GM23338 (cell line): Measurements from ENCODE around the gene GIGYF2. TPM values are rescaled to one million over a fixed set of nuclear protein-coding genes. Genes with fewer than 3 reads are reported as not detected.

Experiments
- ATAC-seq: fragments of 200-7000 bp; cut with Tn5 transposase; 3 replicates; pipeline ENCODE4 v1.9.1; 2020
- DNase-seq: peaks from one replicate; pipeline ENCODE4 v3.0.0-alpha.2; 2015; ENCODE audit warnings: low spot score
- H2AFZ ChIP-seq: fragments of 200-600 bp; sonication (generic); 2 replicates; pipeline ENCODE4 v1.8.0; 2016; ENCODE audit warnings: antibody characterized with exemption, mild to moderate bottlenecking, moderate library complexity
- H3F3A ChIP-seq: fragments of 200-600 bp; sonication (generic); replicated peaks from 2 replicates; pipeline ENCODE4 v1.8.0; 2017; ENCODE audit warnings: antibody characterized with exemption, mixed run types, low read depth
- H3K27ac ChIP-seq: fragments of 200-600 bp; sonication (generic); 2 replicates; pipeline ENCODE4 v1.6.1; 2016; ENCODE audit warnings: low read depth
- H3K27me3 ChIP-seq: fragments of 200-600 bp; sonication (generic); 2 replicates; pipeline ENCODE4 v1.8.0; 2016; ENCODE audit warnings: mild to moderate bottlenecking, mixed run types, moderate library complexity; ENCODE audit not compliant: insufficient read depth
- H3K36me3 ChIP-seq: fragments of 200-600 bp; sonication (generic); 2 replicates; pipeline ENCODE4 v1.8.0; 2016; ENCODE audit warnings: mild to moderate bottlenecking; ENCODE audit not compliant: insufficient read depth
- H3K4me1 ChIP-seq: fragments of 200-600 bp; sonication (generic); 2 replicates; pipeline ENCODE4 v1.8.0; 2016; ENCODE audit warnings: mild to moderate bottlenecking, moderate library complexity; ENCODE audit not compliant: insufficient read depth
- H3K4me2 ChIP-seq: fragments of 200-600 bp; sonication (generic); 2 replicates; pipeline ENCODE4 v1.7.1; 2017; ENCODE audit warnings: mixed run types
- H3K4me3 ChIP-seq: fragments of 200-600 bp; sonication (generic); 2 replicates; pipeline ENCODE4 v1.6.1; 2016; ENCODE audit warnings: mixed run types
- H3K79me2 ChIP-seq: fragments of 200-600 bp; sonication (generic); replicated peaks from 2 replicates; pipeline ENCODE4 v1.8.0; 2017; ENCODE audit warnings: mild to moderate bottlenecking; ENCODE audit not compliant: insufficient read depth
- H3K9me2 ChIP-seq: fragments of 200-600 bp; sonication (generic); 2 replicates; pipeline ENCODE4 v1.8.0; 2017; ENCODE audit not compliant: insufficient read depth
- H4K20me1 ChIP-seq: fragments of 200-600 bp; sonication (generic); replicated peaks from 2 replicates; pipeline ENCODE4 v1.8.0; 2017; ENCODE audit warnings: mild to moderate bottlenecking; ENCODE audit not compliant: insufficient read depth
- H3K27ac Mint-ChIP-seq: 2 replicates; pipeline ENCODE4 v1.8.0; 2020; ENCODE audit warnings: inconsistent platforms, mild to moderate bottlenecking, moderate library complexity, mixed read lengths
- H3K27me3 Mint-ChIP-seq: 3 replicates; pipeline ENCODE4 v1.8.0; 2022; ENCODE audit warnings: low read depth, mild to moderate bottlenecking, moderate library complexity, mixed read lengths, inconsistent platforms; ENCODE audit not compliant: insufficient read depth, poor library complexity
- H3K36me3 Mint-ChIP-seq: 3 replicates; pipeline ENCODE4 v1.8.0; 2021; ENCODE audit warnings: low read depth, mild to moderate bottlenecking, inconsistent platforms, moderate library complexity, mixed read lengths
- H3K4me1 Mint-ChIP-seq: 3 replicates; pipeline ENCODE4 v1.8.0; 2020; ENCODE audit warnings: mild to moderate bottlenecking, inconsistent platforms, mixed read lengths
- H3K4me3 Mint-ChIP-seq: 3 replicates; pipeline ENCODE4 v1.8.0; 2021; ENCODE audit warnings: moderate library complexity, mild to moderate bottlenecking, inconsistent platforms, mixed read lengths
- H3K9me3 Mint-ChIP-seq: 3 replicates; pipeline ENCODE4 v1.8.0; 2020; ENCODE audit warnings: moderate library complexity, mild to moderate bottlenecking, inconsistent platforms, mixed read lengths
- CTCF ChIP-seq, 2 experiments: fragments of 200-600 bp in 1 of 2; sonication (generic) in 1 of 2; conservative IDR thresholded peaks; 2 replicates each; pipeline versions ENCODE4 v1.5.1 to v1.6.1; 2016 to 2017; ENCODE audit warnings: antibody characterized with exemption in 2 of 2, low read depth in 2 of 2, mild to moderate bottlenecking in 2 of 2, moderate library complexity in 1 of 2
- ETS1 ChIP-seq: IDR thresholded peaks from 2 replicates; pipeline ENCODE4 v1.6.1; 2016; ENCODE audit warnings: antibody characterized with exemption
- EZH2 ChIP-seq: fragments of 200-600 bp; sonication (generic); IDR thresholded peaks from one replicate; pipeline ENCODE4 v1.8.0; 2017; ENCODE audit warnings: antibody characterized with exemption, mild to moderate bottlenecking, low read depth; ENCODE audit not compliant: unreplicated experiment
- EZH2phosphoT487 ChIP-seq: fragments of 200-600 bp; sonication (generic); IDR thresholded peaks from one replicate; pipeline ENCODE4 v1.8.1; 2018; ENCODE audit warnings: antibody characterized with exemption; ENCODE audit not compliant: unreplicated experiment
- JUNB ChIP-seq: IDR thresholded peaks from one replicate; pipeline ENCODE4 v1.6.1; 2016; ENCODE audit warnings: antibody characterized with exemption; ENCODE audit not compliant: unreplicated experiment
- NANOG ChIP-seq: IDR thresholded peaks from 2 replicates; pipeline ENCODE4 v1.6.1; 2016; ENCODE audit warnings: antibody characterized with exemption, borderline replicate concordance
- POLR2AphosphoS5 ChIP-seq: IDR thresholded peaks from 2 replicates; pipeline ENCODE4 v1.6.1; 2016; ENCODE audit warnings: antibody characterized with exemption, low read depth
- STAT1 ChIP-seq: IDR thresholded peaks from one replicate; pipeline ENCODE4 v1.6.1; 2016; ENCODE audit warnings: antibody characterized with exemption; ENCODE audit not compliant: unreplicated experiment
- ZNF114 ChIP-seq: fragments of 250-450 bp; sonication (Bioruptor Pico); IDR thresholded peaks from 2 replicates; pipeline ENCODE4 v1.5.0; 2020; ENCODE audit warnings: mild to moderate bottlenecking, moderate library complexity
- ZNF331 ChIP-seq: fragments of 250-450 bp; sonication (Bioruptor Pico); IDR thresholded peaks from 2 replicates; pipeline ENCODE4 v1.5.0; 2020; ENCODE audit warnings: low read depth, mild to moderate bottlenecking, moderate library complexity
- ZNF462 ChIP-seq: fragments of 250-450 bp; sonication (Bioruptor Pico); IDR thresholded peaks from 2 replicates; pipeline ENCODE4 v1.5.0; 2020; ENCODE audit warnings: mild to moderate bottlenecking, moderate library complexity
- polyA plus RNA-seq: library from polyadenylated mRNA; unstranded; fragments of >200 nt; fragmentation: Nextera tagmentation; extraction: Ambion mirVana; gene quantifications from 2 replicates; pipeline ENCODE4 v1.2.1, GENCODE V29; 2016
- total RNA-seq: library from RNA; depleted of rRNA; stranded (reverse); fragments of >200 nt; shearing (Covaris generic); gene quantifications from 2 replicates; pipeline ENCODE4 v1.2.3, GENCODE V29; 2014

GIGYF2 gene
- total and polyA plus RNA-seq, 2 experiments from 2014 or later, result 48.9 to 104 TPM

- H3K27ac ChIP-seq, result no peak overlapping the region
- TF ChIP-seq CTCF (conservative IDR thresholded peaks at IDR 0.05; ENCODE audit: low read depth in 2 of 2) (no peak), EZH2phosphoT487 (no peak), NANOG (no peak), ETS1 (no peak), JUNB (no peak), ZNF114 (CRISPR knock-in tag) (no peak), POLR2AphosphoS5 (no peak), ZNF331 (CRISPR knock-in tag) (no peak)
- no peaks in the 10 kb centered on the region for H3K4me1 Mint-ChIP-seq
- no peak overlapping the region for H3K4me3 Mint-ChIP-seq
- H3K36me3 Mint-ChIP-seq, result no peaks in the 10 kb centered on the region
- ATAC-seq (no peak), DNase-seq (no peak)
- H3K27ac Mint-ChIP-seq, result no peak overlapping the region
- no peaks in the 10 kb centered on the region for H3K27me3 ChIP-seq
- H3K9me2 ChIP-seq, result no peaks in the 10 kb centered on the region
- H3K9me3 Mint-ChIP-seq, result no peaks in the 10 kb centered on the region; the same call in 2 of the 3 replicates
- peaks cover 5% of the 10 kb centered on the region for H3K27me3 Mint-ChIP-seq
- H3K36me3 ChIP-seq, result no peaks in the 10 kb centered on the region
- no peak overlapping the region for H2AFZ ChIP-seq
- H3K4me1 ChIP-seq, result no peaks in the 10 kb centered on the region
- no peak overlapping the region for H3K4me2 ChIP-seq
- H3K4me3 ChIP-seq, result no peak overlapping the region
- H4K20me1 ChIP-seq, result no peaks in the 10 kb centered on the region; the same call in 1 of the 2 replicates
- H3K79me2 ChIP-seq, result no peaks in the 10 kb centered on the region
- no peaks in the 10 kb centered on the region for H3F3A ChIP-seq
Observed at GRCh38 chr2:232680006-232680405, 17.1 kb upstream of the GIGYF2 start.

GRCh38 chr2:232681527-232681926, 15.6 kb upstream of the GIGYF2 start:
- Histone ChIP-seq H3K4me3 (no peak overlapping the region), H3K36me3 (no peaks in the 10 kb centered on the region), H3K9me2 (no peaks in the 10 kb centered on the region), H3K4me2 (no peak overlapping the region), H3K27ac (no peak overlapping the region), H3K27me3 (no peaks in the 10 kb centered on the region), H3F3A (no peaks in the 10 kb centered on the region), H3K79me2 (no peaks in the 10 kb centered on the region), H4K20me1 (no peaks in the 10 kb centered on the region; the same call in 1 of the 2 replicates), H3K4me1 (no peaks in the 10 kb centered on the region), H2AFZ (no peak overlapping the region)
- no peak overlapping the region for H3K27ac Mint-ChIP-seq
- H3K4me1 Mint-ChIP-seq, result no peaks in the 10 kb centered on the region
- peaks cover 6% of the 10 kb centered on the region for H3K27me3 Mint-ChIP-seq
- no peak overlapping the region for H3K4me3 Mint-ChIP-seq
- no peaks in the 10 kb centered on the region for H3K36me3 Mint-ChIP-seq
- H3K9me3 Mint-ChIP-seq, result no peaks in the 10 kb centered on the region; the same call in 2 of the 3 replicates
- DNase-seq (no peak), ATAC-seq (no peak)
- no peak for TF ChIP-seq ZNF331 (CRISPR knock-in tag)
- TF ChIP-seq ETS1, result no peak
- no peak for TF ChIP-seq ZNF462 (CRISPR knock-in tag)
- no peak for TF ChIP-seq STAT1
- TF ChIP-seq EZH2, result no peak
